H1 (cell line): ENCODE results near the gene LMNTD1. TPM values are rescaled to one million over a fixed set of nuclear protein-coding genes. Genes with fewer than 3 reads are reported as not detected.

Experiments
- CTCF ChIA-PET: fragments of 300-600 bp; sonication (Branson Sonifier 250); formaldehyde crosslinking; loops from one replicate; lab custom pipeline; 2021; ENCODE audit not compliant: partially characterized antibody; lab: Charles Lee
- POLR2A ChIA-PET: fragments of 300-600 bp; sonication (Branson Sonifier 250); formaldehyde crosslinking; loops from one replicate; lab custom pipeline; 2021; ENCODE audit warnings: inconsistent platforms; ENCODE audit not compliant: partially characterized antibody; lab: Charles Lee
- DNase-seq, 2 experiments: peaks; one replicate each; pipeline versions ENCODE4 v3.0.0 to v3.0.0-alpha.2; 2010 to 2022; ENCODE audit warnings: low spot score in 2 of 2, low read depth in 1 of 2, mixed read lengths in 1 of 2
- FAIRE-seq: peaks from 2 replicates; lab custom pipeline; 2011; peaks lifted over from hg19 to GRCh38; lab: Jason Lieb, UNC
- H2AFZ ChIP-seq: 2 replicates; pipeline ENCODE4 v1.8.1; 2012; ENCODE audit warnings: low read length, inconsistent platforms
- H2AK5ac ChIP-seq: 2 replicates; pipeline ENCODE4 v1.6.1; 2013; ENCODE audit warnings: low read depth, low read length
- H2BK120ac ChIP-seq: replicated peaks from 2 replicates; pipeline ENCODE3; 2013; ENCODE audit warnings: low read depth, low read length, inconsistent platforms
- H2BK12ac ChIP-seq: 2 replicates; pipeline ENCODE4 v1.6.1; 2013; ENCODE audit warnings: low read depth, low read length
- H2BK15ac ChIP-seq: 2 replicates; pipeline ENCODE4 v1.6.1; 2013; ENCODE audit warnings: low read length
- H2BK20ac ChIP-seq: 2 replicates; pipeline ENCODE4 v1.6.1; 2013; ENCODE audit warnings: low read length
- H2BK5ac ChIP-seq: 2 replicates; pipeline ENCODE4 v1.6.1; 2013; ENCODE audit warnings: low read depth, low read length
- H3K14ac ChIP-seq: 2 replicates; pipeline ENCODE4 v1.6.1; 2013; ENCODE audit warnings: inconsistent platforms; ENCODE audit not compliant: insufficient read length
- H3K18ac ChIP-seq: 2 replicates; pipeline ENCODE4 v1.6.1; 2013; ENCODE audit warnings: low read length; ENCODE audit errors: extremely low read depth
- H3K23ac ChIP-seq: 2 replicates; pipeline ENCODE4 v1.6.1; 2013; ENCODE audit warnings: inconsistent platforms; ENCODE audit not compliant: insufficient read length
- H3K23me2 ChIP-seq: 2 replicates; pipeline ENCODE4 v1.6.1; 2013; ENCODE audit warnings: low read depth, low read length
- H3K27ac ChIP-seq: 2 replicates; pipeline ENCODE4 v1.6.1; 2011; ENCODE audit warnings: low read depth, low read length, inconsistent platforms
- H3K27me3 ChIP-seq, 4 experiments: replicated peaks in 1 of 4; 1 replicate in 1 of 4; 2 replicates in 3 of 4; pipeline versions ENCODE4 v1.6.1 to v1.8.1; 2011 to 2013; ENCODE audit warnings: low read length in 3 of 4, mild to moderate bottlenecking in 3 of 4, inconsistent platforms in 2 of 4, mixed read lengths in 2 of 4, moderate library complexity in 1 of 4; ENCODE audit not compliant: control insufficient read depth in 3 of 4, insufficient read depth in 3 of 4; ENCODE audit errors: extremely low read depth in 1 of 4
- H3K36me3 ChIP-seq, 4 experiments: 2 replicates each; pipeline versions ENCODE4 v1.6.1 to v1.8.1; 2011 to 2013; ENCODE audit warnings: mild to moderate bottlenecking in 4 of 4, low read length in 3 of 4, moderate library complexity in 2 of 4, control low read depth in 1 of 4, inconsistent platforms in 1 of 4; ENCODE audit not compliant: insufficient read depth in 4 of 4, control insufficient read depth in 2 of 4
- H3K4ac ChIP-seq: replicated peaks from 2 replicates; pipeline ENCODE3; 2013; ENCODE audit warnings: low read length, low read depth, mixed read lengths, inconsistent platforms; ENCODE audit not compliant: insufficient read length
- H3K4me1 ChIP-seq, 4 experiments: replicated peaks in 1 of 4; 1 replicate in 1 of 4; 2 replicates in 3 of 4; pipeline versions ENCODE4 v1.6.1 to v1.8.1; 2011 to 2013; ENCODE audit warnings: low read length in 3 of 4, inconsistent platforms in 2 of 4, mixed read lengths in 1 of 4; ENCODE audit not compliant: insufficient read depth in 4 of 4, control insufficient read depth in 3 of 4
- H3K4me2 ChIP-seq, 2 experiments: 2 replicates each; pipeline versions ENCODE4 v1.6.1 to v1.8.1; 2011 to 2013; ENCODE audit warnings: low read depth in 2 of 2, low read length in 2 of 2, control low read depth in 1 of 2, inconsistent platforms in 1 of 2, mild to moderate bottlenecking in 1 of 2; ENCODE audit not compliant: insufficient read depth in 1 of 2
- H3K4me3 ChIP-seq, 4 experiments: fragments of 200-600, 300-600 bp in 1 of 4; sonication (generic), shearing (Covaris generic), sonication (Bioruptor Twin) in 1 of 4; 2 replicates each; pipeline versions ENCODE4 v1.5.1 to v1.8.1; 2011 to 2016; ENCODE audit warnings: low read length in 4 of 4, low read depth in 3 of 4, control low read depth in 2 of 4, inconsistent platforms in 2 of 4, mild to moderate bottlenecking in 2 of 4, mixed read lengths in 1 of 4, moderate library complexity in 1 of 4; ENCODE audit not compliant: insufficient read depth in 2 of 4; ENCODE audit errors: extremely low read depth in 1 of 4
- H3K56ac ChIP-seq: replicated peaks from 2 replicates; pipeline ENCODE3; 2013; ENCODE audit warnings: low read depth, mild to moderate bottlenecking, mixed read lengths, low read length, inconsistent platforms; ENCODE audit not compliant: insufficient read length
- H3K79me1 ChIP-seq: 2 replicates; pipeline ENCODE4 v1.6.1; 2013; ENCODE audit warnings: low read depth, low read length, control low read depth
- H3K79me2 ChIP-seq, 2 experiments: 2 replicates each; pipeline versions ENCODE4 v1.6.1 to v1.8.1; 2012 to 2013; ENCODE audit warnings: low read length in 2 of 2, mild to moderate bottlenecking in 2 of 2, inconsistent platforms in 1 of 2; ENCODE audit not compliant: insufficient read depth in 2 of 2, control insufficient read depth in 1 of 2
- H3K9ac ChIP-seq, 4 experiments: replicated peaks in 1 of 4; 1 replicate in 1 of 4; 2 replicates in 3 of 4; pipeline versions ENCODE4 v1.6.1 to v1.8.1; 2011 to 2013; ENCODE audit warnings: low read depth in 3 of 4, low read length in 3 of 4, control low read depth in 2 of 4, mild to moderate bottlenecking in 2 of 4, moderate library complexity in 2 of 4, inconsistent platforms in 1 of 4; ENCODE audit errors: extremely low read depth in 1 of 4
- H3K9me3 ChIP-seq, 2 experiments: 2 replicates each; pipeline versions ENCODE4 v1.6.1 to v1.8.1; 2012 to 2013; ENCODE audit warnings: mild to moderate bottlenecking in 2 of 2, moderate library complexity in 2 of 2, control low read depth in 1 of 2, inconsistent platforms in 1 of 2, low read depth in 1 of 2, low read length in 1 of 2, mixed read lengths in 1 of 2; ENCODE audit not compliant: insufficient read depth in 2 of 2
- H4K20me1 ChIP-seq, 2 experiments: replicated peaks in 1 of 2; 2 replicates each; pipeline versions ENCODE3 to v1.8.1; 2011 to 2013; ENCODE audit warnings: inconsistent platforms in 2 of 2, low read length in 2 of 2, mild to moderate bottlenecking in 1 of 2; ENCODE audit not compliant: insufficient read depth in 2 of 2, control insufficient read depth in 1 of 2
- H4K5ac ChIP-seq: 2 replicates; pipeline ENCODE4 v1.6.1; 2013; ENCODE audit warnings: low read length, low read depth, mixed read lengths, inconsistent platforms; ENCODE audit not compliant: insufficient read length
- H4K8ac ChIP-seq: 2 replicates; pipeline ENCODE4 v1.8.0; 2013; ENCODE audit warnings: mild to moderate bottlenecking, moderate library complexity, low read length, inconsistent platforms; ENCODE audit not compliant: insufficient read depth; ENCODE audit errors: extremely low read depth
- H4K91ac ChIP-seq: replicated peaks from 2 replicates; pipeline ENCODE3; 2013; ENCODE audit warnings: low read length, mixed read lengths, inconsistent platforms; ENCODE audit not compliant: insufficient read length
- BACH1 ChIP-seq: IDR thresholded peaks from 2 replicates; pipeline ENCODE4 v1.6.1; 2012; ENCODE audit warnings: low read length, improper control_type of control experiment
- BCL11A ChIP-seq, 2 experiments: IDR thresholded peaks; one replicate each; pipeline ENCODE4 v1.6.1; 2011; ENCODE audit warnings: low read depth in 2 of 2, low read length in 2 of 2, mild to moderate bottlenecking in 2 of 2
- HDAC2 ChIP-seq, 2 experiments: fragments of 300-600 bp in 1 of 2; sonication (generic) in 1 of 2; IDR thresholded peaks; 2 replicates each; pipeline ENCODE4 v1.6.1; 2011 to 2012; ENCODE audit warnings: low read depth in 2 of 2, low read length in 2 of 2, mild to moderate bottlenecking in 2 of 2, moderate library complexity in 2 of 2, borderline replicate concordance in 1 of 2, inconsistent platforms in 1 of 2
- KDM1A ChIP-seq: fragments of 200-600, 300-600 bp; sonication (generic); IDR thresholded peaks from 2 replicates; pipeline ENCODE4 v1.7.1; 2016; ENCODE audit warnings: mild to moderate bottlenecking, low read length, borderline replicate concordance
- NANOG ChIP-seq: IDR thresholded peaks from 2 replicates; pipeline ENCODE4 v1.6.1; 2011; ENCODE audit warnings: low read length, low read depth, mild to moderate bottlenecking, inconsistent platforms; ENCODE audit not compliant: insufficient read depth, poor library complexity, severe bottlenecking
- SP2 ChIP-seq: IDR thresholded peaks from 2 replicates; pipeline ENCODE4 v1.6.1; 2012; ENCODE audit warnings: mild to moderate bottlenecking, low read length, inconsistent platforms
- WGBS, 2 experiments: shearing (Covaris generic) in 1 of 2; methylation state at CpG; one replicate each; pipeline versions ENCODE4 v1.1.6 to v1.1.7; 2013 to 2015; ENCODE audit warnings: low lambda C conversion rate in 2 of 2, mixed read lengths in 2 of 2, inconsistent platforms in 1 of 2, low coverage in 1 of 2, missing lambda C conversion rate in 1 of 2; ENCODE audit not compliant: insufficient replicate concordance in 2 of 2, insufficient coverage in 1 of 2, insufficient read length in 1 of 2; ENCODE audit errors: extremely low coverage in 1 of 2, missing lambda C conversion rate in 1 of 2; 5-methylcytosine and 5-hydroxymethylcytosine counted together
- polyA plus RNA-seq, 7 experiments: library from polyadenylated mRNA; depleted of rRNA in 3 of 7; stranded (reverse) in 5 of 7; unstranded in 2 of 7; fragments of >200 nt in 5 of 7; fragments of 200-250 nt in 2 of 7; gene quantifications; 1 replicate in 5 of 7; 2 replicates in 1 of 7; 4 replicates in 1 of 7; pipeline versions ENCODE4 v1.2.1 to v1.2.3, GENCODE V29; 2011 to 2013; ENCODE audit warnings: missing spikeins in 2 of 7, mixed read lengths in 2 of 7
- total RNA-seq: library from RNA; stranded (reverse); fragmentation: NEBNext Ultra II Directional; extraction: Animal tissue kit (Norgen Biotek cat#: 25700); gene quantifications from 2 replicates; pipeline ENCODE4 v1.2.1, GENCODE V29; 2021

Gene LMNTD1
- total and polyA plus RNA-seq, 2 of the 8 experiments (the other 6 are each of a cell fraction or from before 2014, with no cell fraction given), result not detected

- Histone ChIP-seq H3K27ac (no peak overlapping the region), H4K20me1 (no peaks in the 10 kb centered on the region), H3K9ac (no peak overlapping the region), H3K4me2 (no peak overlapping the region), H3K9me3 (peaks cover 0 to 4% of the 10 kb centered on the region in 2 experiments; a peak in 1 of 4 replicates), H3K4me1 (no peaks in the 10 kb centered on the region), H3K36me3 (no peaks in the 10 kb centered on the region), H3K4ac (no peak overlapping the region), H3K14ac (no peak overlapping the region), H3K27me3 (no peaks in the 10 kb centered on the region), H4K5ac (no peak overlapping the region), H4K8ac (no peak overlapping the region), H3K79me1 (no peaks in the 10 kb centered on the region), H2AK5ac (no peak overlapping the region), H3K56ac (no peak overlapping the region), H2BK20ac (no peak overlapping the region), H3K23ac (no peak overlapping the region), H3K23me2 (no peaks in the 10 kb centered on the region), H2BK15ac (no peak overlapping the region), H3K18ac (no peak overlapping the region), H2AFZ (no peak overlapping the region), H2BK120ac (no peak overlapping the region), H3K4me3 (no peak overlapping the region), H2BK5ac (no peak overlapping the region), H2BK12ac (no peak overlapping the region), H4K91ac (no peak overlapping the region), H3K79me2 (no peaks in the 10 kb centered on the region)
- POLR2A ChIA-PET, result no interaction called here
- DNase-seq, result no peak
- no peak for TF ChIP-seq NANOG
- no peak for TF ChIP-seq KDM1A
- no peak for TF ChIP-seq SP2
- TF ChIP-seq HDAC2 (IDR thresholded peaks at IDR 0.05; ENCODE audit: borderline replicate concordance in 1 of 2, low read depth in 2 of 2, low read length in 2 of 2), result no peak
- no peak for TF ChIP-seq BCL11A (IDR thresholded peaks at IDR 0.05; ENCODE audit: low read depth in 2 of 2, low read length in 2 of 2)
- no peak for TF ChIP-seq BACH1
- no peak for FAIRE-seq
- 80% methylated on average over 4 of the region's 5 CpGs; no CpG with 5 or more reads in 1 of the 2 experiments for WGBS, 2 experiments
- CTCF ChIA-PET, result interaction anchor here (2.0 kb wide), 1 partner anchor 9 kb away, joined by 8 read pairs; no protein-coding TSS in a partner anchor
Observed at GRCh38 chr12:25592725-25593495, 39.8 kb upstream of the LMNTD1 start.
